K562 (cell line): Measurements from ENCODE around the gene BRAF. TPM values are rescaled to one million over a fixed set of nuclear protein-coding genes. Genes with fewer than 3 reads are reported as not detected.

ENCODE experiments used
- ATAC-seq: fragments of 200-7000 bp; cut with Tn5 transposase; 3 replicates; pipeline ENCODE4 v1.9.1; 2020; ENCODE audit warnings: moderate library complexity
- BruUV-seq: library from RNA; stranded (reverse); fragments of 400-500 nt; replicated peaks from 2 replicates; lab custom pipeline; 2021; lab: Mats Ljungman, UMichigan
- CTCF ChIA-PET: fragments of 300-600 bp; formaldehyde crosslinking; extraction: SDS; loops from one replicate; lab custom pipeline; 2021; ENCODE audit warnings: low intra/inter-chr PET ratio; lab: Yijun Ruan, JAX
- POLR2A ChIA-PET: fragments of 300-600, 350-650 bp; sonication (Branson Sonifier 250); formaldehyde crosslinking; extraction: SDS; loops from one replicate; lab custom pipeline; 2021; ENCODE audit warnings: antibody characterized with exemption, inconsistent platforms; lab: Yijun Ruan, JAX
- DNase-seq, 4 experiments: peaks; one replicate each; pipeline versions ENCODE4 v3.0.0 to v3.0.0-alpha.2; 2011 to 2018; ENCODE audit warnings: low spot score in 3 of 4, mixed read lengths in 3 of 4; ENCODE audit errors: extremely low read depth in 1 of 4
- FAIRE-seq: peaks from 2 replicates; lab custom pipeline; 2011; peaks lifted over from hg19 to GRCh38; lab: Jason Lieb, UNC
- H2AFZ ChIP-seq: 2 replicates; pipeline ENCODE4 v1.6.0; 2011; ENCODE audit warnings: low read depth, low read length, control low read depth, inconsistent platforms
- H3K27ac ChIP-seq: fragments of 200-600 bp; 3 replicates; pipeline ENCODE4 v1.8.0; 2011; ENCODE audit warnings: low read depth, mild to moderate bottlenecking, control low read depth, inconsistent platforms, low read length, moderate library complexity, mixed read lengths; ENCODE audit errors: extremely low read depth
- H3K27me3 ChIP-seq, 2 experiments: fragments of 300-600 bp in 1 of 2; 2 replicates in 1 of 2; 3 replicates in 1 of 2; pipeline versions ENCODE4 v1.6.0 to v1.8.0; 2011; ENCODE audit warnings: inconsistent platforms in 2 of 2, low read length in 2 of 2, mild to moderate bottlenecking in 1 of 2, mixed read lengths in 1 of 2, moderate library complexity in 1 of 2; ENCODE audit not compliant: control insufficient read depth in 2 of 2, insufficient read depth in 2 of 2
- H3K36me3 ChIP-seq: fragments of 300-600 bp; 3 replicates; pipeline ENCODE4 v1.8.0; 2011; ENCODE audit warnings: mild to moderate bottlenecking, low read length, inconsistent platforms; ENCODE audit not compliant: control insufficient read depth, insufficient read depth
- H3K4me1 ChIP-seq, 2 experiments: fragments of 200-600 bp in 1 of 2; replicated peaks in 1 of 2; 2 replicates in 1 of 2; 3 replicates in 1 of 2; pipeline versions ENCODE4 v1.5.1 to v1.8.0; 2011; ENCODE audit warnings: inconsistent platforms in 2 of 2, low read length in 2 of 2, mild to moderate bottlenecking in 1 of 2, mixed read lengths in 1 of 2, moderate library complexity in 1 of 2; ENCODE audit not compliant: control insufficient read depth in 2 of 2, insufficient read depth in 2 of 2
- H3K4me2 ChIP-seq: 2 replicates; pipeline ENCODE4 v1.6.1; 2011; ENCODE audit warnings: low read length, control low read depth, inconsistent platforms, mixed read lengths; ENCODE audit not compliant: insufficient read depth
- H3K4me3 ChIP-seq: fragments of 200-600 bp; sonication (generic), shearing (Covaris generic); 2 replicates; pipeline ENCODE4 v1.5.1; 2016; ENCODE audit warnings: control low read depth, inconsistent platforms
- H3K79me2 ChIP-seq: fragments of 200-600 bp; 3 replicates; pipeline ENCODE4 v1.8.0; 2011; ENCODE audit warnings: low read length, inconsistent platforms; ENCODE audit not compliant: control insufficient read depth, insufficient read depth
- H3K9ac ChIP-seq, 2 experiments: 2 replicates each; pipeline versions ENCODE4 v1.6.0 to v1.6.1; 2011; ENCODE audit warnings: low read depth in 2 of 2, low read length in 2 of 2, control low read depth in 1 of 2, inconsistent platforms in 1 of 2, mild to moderate bottlenecking in 1 of 2, mixed read lengths in 1 of 2; ENCODE audit not compliant: insufficient read depth in 1 of 2
- H3K9me1 ChIP-seq: one replicate; pipeline ENCODE4 v1.6.0; 2011; ENCODE audit warnings: inconsistent platforms, mild to moderate bottlenecking, low read length, moderate library complexity; ENCODE audit not compliant: control insufficient read depth, insufficient read depth
- H3K9me3 ChIP-seq: replicated peaks from 2 replicates; pipeline ENCODE4 v1.5.1; 2011; ENCODE audit warnings: low read depth, low read length, inconsistent platforms; ENCODE audit not compliant: control insufficient read depth, insufficient read depth
- H4K20me1 ChIP-seq: replicated peaks from 2 replicates; pipeline ENCODE4 v1.6.1; 2011; ENCODE audit warnings: low read length, inconsistent platforms, mixed read lengths; ENCODE audit not compliant: control insufficient read depth, insufficient read depth
- ATF3 ChIP-seq, 2 experiments: fragments of 450-650 bp in 1 of 2; sonication (generic) in 1 of 2; formaldehyde crosslinking in 1 of 2; IDR thresholded peaks in 1 of 2; conservative IDR thresholded peaks in 1 of 2; 2 replicates each; pipeline versions ENCODE4 v1.6.1 to v1.8.1; 2016 to 2023; ENCODE audit warnings: mild to moderate bottlenecking in 2 of 2, moderate library complexity in 2 of 2, inconsistent platforms in 1 of 2, missing genetic modification reagents in 1 of 2
- BHLHE40 ChIP-seq: IDR thresholded peaks from 2 replicates; pipeline ENCODE4 v1.6.1; 2011; ENCODE audit warnings: low read length, improper control_type of control experiment
- CGGBP1 ChIP-seq: fragments of 250-450 bp; sonication (Bioruptor Pico); IDR thresholded peaks from 2 replicates; pipeline ENCODE4 v1.9.0; 2021; ENCODE audit warnings: mild to moderate bottlenecking
- GATA2 ChIP-seq: sonication (generic); formaldehyde crosslinking; IDR thresholded peaks from 2 replicates; pipeline ENCODE4 v1.4.0; 2020; ENCODE audit warnings: mild to moderate bottlenecking, missing genetic modification reagents
- IRF1 ChIP-seq: sonication (generic); formaldehyde crosslinking; IDR thresholded peaks from 2 replicates; pipeline ENCODE4 v1.8.0; 2022; ENCODE audit warnings: missing genetic modification reagents, mild to moderate bottlenecking, borderline replicate concordance
- MED1 ChIP-seq: sonication (generic); formaldehyde crosslinking; IDR thresholded peaks from 2 replicates; pipeline ENCODE4 v1.8.1; 2023; ENCODE audit warnings: missing genetic modification reagents, borderline replicate concordance
- NCOA2 ChIP-seq, 2 experiments: fragments of 450-650 bp; IDR thresholded peaks; 2 replicates each; pipeline ENCODE4 v1.6.1; 2018; ENCODE audit warnings: mild to moderate bottlenecking in 2 of 2, moderate library complexity in 1 of 2; ENCODE audit not compliant: partially characterized antibody in 2 of 2
- PHTF2 ChIP-seq: fragments of 250-450 bp; sonication (Bioruptor Pico); IDR thresholded peaks from 2 replicates; pipeline ENCODE4 v1.5.0; 2021; ENCODE audit warnings: mild to moderate bottlenecking
- RFX5 ChIP-seq: IDR thresholded peaks from 2 replicates; pipeline ENCODE4 v1.6.1; 2011; ENCODE audit warnings: low read depth, mild to moderate bottlenecking, improper control_type of control experiment, low read length
- SIN3A ChIP-seq, 2 experiments: fragments of 150-350 bp in 1 of 2; IDR thresholded peaks; 2 replicates each; pipeline ENCODE4 v1.6.1; 2011 to 2016; ENCODE audit warnings: borderline replicate concordance in 2 of 2, low read depth in 2 of 2, low read length in 2 of 2, mild to moderate bottlenecking in 2 of 2, moderate library complexity in 2 of 2; ENCODE audit not compliant: control insufficient read depth in 1 of 2
- STAG1 ChIP-seq: sonication (generic); formaldehyde crosslinking; IDR thresholded peaks from 2 replicates; pipeline ENCODE4 v1.5.0; 2020; ENCODE audit warnings: missing genetic modification reagents, borderline replicate concordance
- ZNF12 ChIP-seq: sonication (generic); formaldehyde crosslinking; IDR thresholded peaks from 2 replicates; pipeline ENCODE4 v1.4.0; 2020; ENCODE audit warnings: mild to moderate bottlenecking, missing genetic modification reagents
- ZNF143 ChIP-seq: sonication (generic); formaldehyde crosslinking; IDR thresholded peaks from 2 replicates; pipeline ENCODE4 v1.9.0; 2022; ENCODE audit warnings: mild to moderate bottlenecking, missing genetic modification reagents
- ZNF263 ChIP-seq: sonication (generic); formaldehyde crosslinking; IDR thresholded peaks from 2 replicates; pipeline ENCODE4 v1.8.0; 2022; ENCODE audit warnings: mild to moderate bottlenecking, missing genetic modification reagents, borderline replicate concordance
- ZNF507 ChIP-seq: conservative IDR thresholded peaks from 2 replicates; pipeline ENCODE4 v1.6.1; 2017; ENCODE audit warnings: missing genetic modification characterization, missing compliant biosample characterization
- ZSCAN29 ChIP-seq: fragments of 450-650 bp; IDR thresholded peaks from 2 replicates; pipeline ENCODE4 v1.6.1; 2017
- WGBS: fragments of 100-300 bp; shearing (Covaris generic); methylation state at CpG from one replicate; pipeline ENCODE4 v1.1.6; 2016; ENCODE audit warnings: low coverage, mixed read lengths; ENCODE audit not compliant: insufficient coverage; ENCODE audit errors: missing lambda C conversion rate; 5-methylcytosine and 5-hydroxymethylcytosine counted together
- in situ Hi-C: fragments of 300-500 bp; cut with MboI; formaldehyde crosslinking; loops from 4 replicates; pipeline ENCODE4 v1.15.0; 2018; ENCODE audit warnings: inconsistent platforms, mixed read lengths
- intact Hi-C: fragments of 100-400 bp; cut with micrococcal nuclease; formaldehyde crosslinking; loops from 2 replicates; pipeline ENCODE4 v1.14.2; 2022
- polyA plus RNA-seq, 8 experiments: library from polyadenylated mRNA; depleted of rRNA in 4 of 8; stranded (reverse) in 5 of 8; unstranded in 3 of 8; fragments of >200 nt; fragmentation: Nextera tagmentation in 2 of 8; fragmentation: Illumina TruSeq in 1 of 8; extraction: Ambion mirVana in 2 of 8; extraction: Trizol in 1 of 8; gene quantifications; 2 replicates each; pipeline versions ENCODE4 v1.2.1 to v1.2.3, GENCODE V29; 2011 to 2014; ENCODE audit warnings: inconsistent platforms in 1 of 8, missing spikeins in 1 of 8
- total RNA-seq, 7 experiments: library from RNA; depleted of rRNA in 6 of 7; stranded (reverse); fragments of >200 nt in 6 of 7; fragmentation: Illumina TruSeq in 2 of 7; extraction: Trizol in 2 of 7; gene quantifications; 2 replicates each; pipeline versions ENCODE4 v1.2.1 to v1.2.3, GENCODE V29; 2011 to 2021; ENCODE audit warnings: low replicate concordance in 1 of 7

The BRAF gene
- total and polyA plus RNA-seq, 9 of the 15 experiments (the other 6 are each of a cell fraction or from before 2014, with no cell fraction given) = 3.6 to 38.3 (median 21.9) TPM

GRCh38 chr7:140911746-140912145 is 13.0 kb downstream of the BRAF start:
- peaks cover 8% of the 10 kb centered on the region; the same call in 1 of the 2 replicates for H4K20me1 ChIP-seq
- CTCF ChIA-PET = no interaction called here
- POLR2A ChIA-PET = interaction anchor here (0.6 to 1.1 kb wide), 3 partner anchors 10 to 1272 kb away, joined by 3 to 4 read pairs (median 3); no protein-coding TSS in a partner anchor

More at GRCh38 chr7:140911746-140912145, 13.0 kb downstream of the BRAF start:
- intact Hi-C loops = no loop called here
- no peak overlapping the region for H2AFZ ChIP-seq
- H3K79me2 ChIP-seq = peaks cover 92% of the 10 kb centered on the region
- WGBS = 65% methylated on average over 1 of the region's 1 CpG
- no peaks in the 10 kb centered on the region for H3K27me3 ChIP-seq
- H3K9me1 ChIP-seq = no peaks in the 10 kb centered on the region
- H3K36me3 ChIP-seq = no peaks in the 10 kb centered on the region; the same call in 2 of the 3 replicates
- DNase-seq = no peak
- H3K27ac ChIP-seq = no peak overlapping the region
- no peaks in the 10 kb centered on the region for H3K9me3 ChIP-seq
- no peak overlapping the region for H3K9ac ChIP-seq
- no peak for ATAC-seq
- H3K4me1 ChIP-seq = peaks cover 0 to 12% of the 10 kb centered on the region in 2 experiments; a peak in 3 of 5 replicates
- FAIRE-seq = no peak
- in situ Hi-C loops = no loop called here
- BruUV-seq = no TSS peak
- no peak overlapping the region for H3K4me3 ChIP-seq
- no peak overlapping the region for H3K4me2 ChIP-seq
- TF ChIP-seq RFX5 (no peak), MED1 (CRISPR knock-in tag) (no peak), BHLHE40 (no peak), STAG1 (CRISPR knock-in tag) (no peak), ZSCAN29 (no peak), IRF1 (no peak), ZNF507 (tag) (no peak), PHTF2 (CRISPR knock-in tag) (no peak), ATF3 (IDR thresholded peaks at IDR 0.05) (no peak), ATF3 (CRISPR knock-in tag; conservative IDR thresholded peaks at IDR 0.05) (no peak), ZNF12 (CRISPR knock-in tag) (no peak), CGGBP1 (CRISPR knock-in tag) (no peak), GATA2 (CRISPR knock-in tag) (no peak), SIN3A (IDR thresholded peaks at IDR 0.05; ENCODE audit: borderline replicate concordance in 2 of 2, control insufficient read depth in 1 of 2, low read depth in 2 of 2, low read length in 2 of 2) (no peak), ZNF263 (no peak), ZNF143 (no peak), NCOA2 (IDR thresholded peaks at IDR 0.05; ENCODE audit: partially characterized antibody in 2 of 2) (no peak)
